Left kidney (tissue), 2 donors: ENCODE data around the gene OXSR1. TPM values are rescaled to one million over a fixed set of nuclear protein-coding genes. Genes with fewer than 3 reads are reported as not detected.
"Not testable (repeated sequence)": the region's sequence is repeated elsewhere in the genome, so short reads cannot be mapped to it uniquely, and the experiment has no call there.

ENCODE experiments used
- DNase-seq: peaks from one replicate; pipeline ENCODE4 v3.0.0-alpha.2; 2013
- polyA plus RNA-seq: library from polyadenylated mRNA; unstranded; fragments of 120-200 nt; gene quantifications from one replicate; pipeline ENCODE4 v1.2.1, GENCODE V29; 2013; ENCODE audit not compliant: insufficient read length

Gene OXSR1
- polyA plus RNA-seq, 1 donor: 54.3 TPM

DNA sequence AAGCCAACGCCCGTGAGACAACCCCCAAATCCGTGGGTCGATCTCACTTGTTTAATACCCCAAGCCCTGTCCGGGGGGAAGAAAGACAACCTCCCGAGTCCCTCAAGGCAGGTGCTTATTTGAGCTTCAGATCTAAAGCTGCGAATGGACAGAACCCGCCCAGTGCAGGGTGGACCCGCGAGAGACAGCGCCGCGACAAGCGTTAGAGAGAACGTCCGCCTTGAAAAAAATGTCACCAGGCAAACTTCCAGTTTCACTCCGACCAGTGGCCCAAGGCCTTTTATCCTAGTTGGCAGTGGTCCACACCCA lies 740 bp upstream of the OXSR1 start:
- DNase-seq: no peak

DNA sequence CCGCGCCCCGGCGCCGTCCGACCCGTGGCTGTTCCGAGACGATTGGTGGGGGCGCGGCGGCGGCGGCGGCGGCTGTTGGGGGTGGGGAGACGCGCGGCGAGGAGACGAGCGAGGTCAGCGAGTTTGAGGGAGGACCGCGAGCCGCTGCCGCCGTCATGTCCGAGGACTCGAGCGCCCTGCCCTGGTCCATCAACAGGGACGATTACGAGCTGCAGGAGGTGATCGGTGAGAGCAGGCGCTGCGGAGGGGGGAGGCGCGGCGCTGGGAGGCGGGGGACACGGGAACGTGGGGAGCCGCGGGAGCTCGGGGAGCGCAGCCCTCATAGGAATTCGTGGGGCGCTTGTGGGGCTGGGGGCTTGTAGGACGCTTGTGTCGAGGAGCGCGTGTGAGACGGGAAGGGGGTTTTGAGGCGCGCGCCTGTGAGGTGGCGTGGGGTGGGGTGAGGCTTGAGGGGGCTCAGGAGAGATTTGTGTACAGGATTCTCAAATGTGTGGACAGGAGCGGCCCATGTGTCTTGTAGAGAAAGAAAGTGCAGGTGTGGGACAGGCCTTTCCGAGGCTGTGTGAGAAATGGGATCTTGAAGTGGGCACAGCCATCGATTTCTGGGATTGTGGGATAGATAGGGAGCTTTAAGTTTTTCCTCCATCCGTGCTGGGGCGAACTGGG lies 518 bp downstream of the OXSR1 start:
- no peak for DNase-seq

DNA sequence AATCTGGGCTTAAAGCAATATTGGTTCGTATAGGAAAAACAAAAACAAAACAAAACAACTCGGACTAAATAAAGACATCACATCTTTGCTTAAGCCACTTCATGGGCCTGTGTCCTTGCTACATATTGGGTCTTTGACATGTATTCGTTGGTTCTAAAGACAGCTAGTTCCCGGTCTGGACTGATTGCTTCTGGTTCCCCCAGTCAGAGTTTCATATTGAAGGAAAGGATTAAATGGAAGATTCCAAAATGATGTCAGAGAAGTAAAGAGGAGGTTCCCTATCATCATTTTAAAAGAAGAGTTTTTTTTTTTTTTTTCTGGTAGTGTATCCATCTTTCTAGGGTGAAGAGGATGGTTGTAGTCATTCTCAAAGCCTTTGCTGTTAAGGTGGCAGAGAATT lies 2.3 kb downstream of the OXSR1 start:
- DNase-seq: no peak

DNA sequence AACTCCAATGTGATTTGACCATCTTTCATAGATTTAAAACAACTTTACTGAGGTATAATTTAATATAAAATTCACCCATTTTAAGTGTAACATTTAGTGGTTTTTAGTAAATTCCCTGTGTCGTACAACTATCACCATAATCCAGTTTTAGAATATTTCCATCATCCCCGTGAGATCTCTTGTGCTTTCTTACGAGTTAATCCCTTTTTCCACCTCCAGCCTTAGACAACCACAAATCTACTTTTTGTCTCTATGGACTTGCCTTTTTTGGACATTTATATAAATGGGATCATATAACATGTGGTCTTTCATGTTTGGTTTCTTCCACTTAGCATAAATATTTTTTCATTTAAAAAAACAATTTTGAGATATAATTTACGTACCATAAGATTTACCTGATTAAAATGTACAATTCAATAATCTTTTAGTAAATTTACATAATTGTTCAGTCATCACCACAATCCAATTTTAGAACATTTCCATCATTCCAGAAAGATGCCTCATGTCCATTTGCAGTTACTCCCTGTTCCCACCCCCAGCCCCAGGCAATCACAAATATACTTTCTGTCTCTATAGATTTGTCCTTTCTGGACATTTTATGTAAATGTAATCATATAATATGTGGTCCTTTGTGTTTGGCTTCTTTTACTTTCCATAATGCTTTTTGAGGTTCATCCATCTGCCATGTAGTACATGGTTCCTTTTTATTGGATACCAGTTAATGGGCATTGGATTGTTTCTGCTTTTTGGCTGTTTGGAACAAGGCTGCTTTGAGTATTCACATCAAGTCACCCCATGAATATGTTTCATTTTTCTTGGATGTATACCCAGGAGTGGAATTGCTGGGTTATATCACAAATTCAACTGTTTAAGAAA lies 3.1 kb downstream of the OXSR1 start:
- DNase-seq: no peak

DNA sequence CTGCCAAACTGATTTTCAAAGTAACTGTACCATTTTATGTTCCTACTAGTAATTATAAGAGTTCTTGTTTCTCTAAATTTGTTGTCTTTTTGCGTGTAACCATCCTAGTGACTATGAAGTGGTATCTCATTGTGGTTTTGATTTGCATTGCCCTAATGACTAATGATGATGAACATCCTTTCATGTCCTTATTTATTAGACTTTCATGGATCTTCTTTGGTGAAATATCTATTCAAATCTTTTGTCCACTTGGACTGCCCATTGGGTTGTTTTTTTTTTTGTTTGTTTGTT lies 3.6 kb downstream of the OXSR1 start:
- DNase-seq: no peak

DNA sequence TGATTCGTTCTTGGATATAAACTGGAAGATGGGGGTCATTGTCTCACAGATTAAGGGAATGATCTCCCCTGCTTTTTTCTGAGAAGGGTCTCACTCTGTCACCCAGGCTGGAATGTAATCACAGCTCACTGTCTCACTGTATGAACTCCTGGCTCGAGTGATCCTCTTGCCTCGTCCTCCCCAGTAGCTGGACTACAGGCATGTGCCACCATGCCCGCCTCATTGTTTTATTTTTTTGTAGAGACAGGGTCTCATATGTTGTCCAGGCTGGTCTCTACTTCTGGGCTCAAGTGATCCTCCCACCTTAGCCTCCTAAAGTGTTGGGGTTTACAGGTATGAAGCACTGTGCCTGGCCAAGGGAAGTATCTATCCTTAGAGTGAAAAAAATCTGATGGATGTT lies 5.4 kb downstream of the OXSR1 start:
- no peak for DNase-seq

DNA sequence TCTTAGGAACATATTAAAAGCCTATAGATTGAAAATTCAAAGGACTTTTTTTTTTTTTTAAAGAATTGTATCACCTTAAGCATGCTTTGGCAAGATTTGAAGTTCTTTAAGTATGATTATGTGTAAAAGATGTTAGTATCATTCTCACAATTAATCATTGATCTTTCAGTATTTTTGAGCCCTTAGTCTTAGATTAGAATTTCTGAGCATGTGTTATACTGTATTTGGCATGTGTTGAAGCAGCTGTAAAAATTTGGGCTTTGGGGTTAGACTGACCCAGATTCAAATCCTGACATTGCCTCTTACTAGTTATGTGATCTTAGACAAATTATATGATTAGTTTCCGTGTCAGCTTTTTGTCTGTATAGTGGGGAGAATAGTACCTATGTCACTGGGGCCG lies 6.3 kb downstream of the OXSR1 start:
- DNase-seq: no peak

DNA sequence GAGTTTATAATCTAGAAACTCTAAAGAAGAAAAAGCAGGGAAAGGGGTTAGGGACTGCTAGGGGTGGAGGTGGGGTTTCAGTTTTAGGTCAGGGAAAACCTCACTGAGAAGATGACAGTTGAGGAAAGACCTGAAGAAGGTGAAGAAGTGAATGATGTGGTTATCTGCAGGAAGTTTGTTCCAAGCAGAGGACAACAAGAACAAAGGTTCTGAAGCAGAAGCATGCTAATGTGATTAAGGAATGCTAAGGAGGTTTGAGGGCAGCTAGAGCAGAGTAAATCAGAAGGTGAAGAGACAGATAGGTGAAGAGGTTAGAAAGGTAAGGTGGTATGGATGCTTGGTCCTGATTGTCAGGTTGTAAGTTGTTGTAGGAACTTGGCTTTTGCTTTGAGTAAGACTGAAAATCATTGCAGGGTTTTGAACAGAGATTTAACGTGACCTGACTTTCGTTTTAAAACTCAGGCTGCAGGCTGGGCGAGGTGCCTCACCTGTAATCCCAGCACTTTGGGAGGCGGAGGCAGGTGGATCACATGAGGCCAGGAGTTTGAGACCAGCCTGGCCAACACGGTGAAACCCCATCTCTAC lies 8.6 kb downstream of the OXSR1 start:
- DNase-seq: no peak

DNA sequence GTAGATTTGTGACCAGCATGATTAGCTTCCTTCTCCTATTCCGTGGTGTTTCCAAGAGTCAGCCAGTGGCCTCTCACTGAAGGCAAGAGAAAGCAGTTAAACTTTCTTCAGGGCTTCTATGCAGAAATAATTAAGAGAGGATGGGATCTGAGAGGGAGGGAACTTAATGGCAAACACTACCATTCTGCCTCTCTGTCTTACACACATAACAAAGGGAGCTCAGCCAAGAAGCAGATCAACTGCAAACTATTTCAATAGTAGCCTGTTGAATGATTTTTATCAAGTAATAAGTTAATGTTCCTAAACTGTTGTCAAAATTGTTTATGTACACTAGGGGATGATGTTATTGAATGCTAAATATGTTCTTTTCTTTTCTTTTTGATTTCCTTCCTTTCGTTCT lies 11.8 kb downstream of the OXSR1 start:
- DNase-seq: no peak

DNA sequence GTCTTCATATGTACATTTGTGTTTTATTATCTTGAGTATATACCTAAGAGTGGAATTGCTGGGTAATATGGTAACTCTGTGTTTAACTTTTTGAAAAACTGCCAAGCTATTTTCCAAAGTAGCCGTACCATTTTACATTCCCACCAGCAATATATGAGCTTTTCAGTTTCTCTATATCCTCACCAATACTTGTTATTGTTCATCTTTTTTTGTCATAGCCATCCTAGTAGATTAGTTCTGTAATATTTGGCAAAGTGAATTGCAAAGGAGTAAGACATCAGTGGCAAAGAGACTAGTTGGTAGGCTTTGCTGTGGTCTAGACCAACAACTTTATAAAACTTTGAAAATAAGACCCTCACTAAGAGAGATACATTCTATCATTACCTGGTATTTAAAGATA lies 21.4 kb downstream of the OXSR1 start:
- no peak for DNase-seq

DNA sequence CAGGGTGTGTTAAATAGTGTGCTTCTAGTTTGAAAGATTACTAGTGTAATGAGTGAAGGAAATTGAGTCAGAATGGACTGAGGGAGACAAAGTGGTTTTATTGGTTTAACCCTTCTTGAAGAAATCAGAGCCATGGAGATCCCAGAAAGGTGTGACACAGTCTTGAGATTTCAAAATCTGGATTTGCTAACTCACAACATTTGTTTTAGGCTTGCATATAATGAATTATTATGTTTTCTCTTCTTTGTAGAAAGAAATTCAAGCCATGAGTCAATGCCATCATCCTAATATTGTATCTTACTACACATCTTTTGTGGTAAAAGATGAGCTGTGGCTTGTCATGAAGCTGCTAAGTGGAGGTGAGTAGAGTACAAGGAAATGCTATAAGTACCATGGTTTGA lies 25.1 kb downstream of the OXSR1 start:
- no peak for DNase-seq

DNA sequence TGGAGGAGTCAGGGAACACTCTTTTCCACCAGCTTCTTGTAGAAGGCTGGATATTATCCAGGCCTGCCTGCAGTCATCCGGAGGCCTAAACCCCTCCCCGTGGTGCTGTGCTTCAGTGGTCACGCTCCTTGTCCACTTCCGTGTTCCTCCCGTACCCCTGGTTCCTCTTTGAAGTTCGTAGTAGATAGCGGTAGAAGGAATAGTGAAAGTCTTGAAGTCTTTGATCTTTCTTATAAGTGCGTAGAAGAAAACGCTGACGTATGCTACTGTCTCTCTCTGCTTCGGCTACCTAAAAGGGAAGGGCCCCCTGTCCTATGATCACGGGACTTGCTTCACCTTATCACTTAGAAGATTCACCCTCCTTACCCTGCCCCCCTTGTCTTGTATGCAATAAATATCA lies 37.6 kb downstream of the OXSR1 start:
- not testable (repeated sequence) for DNase-seq

DNA sequence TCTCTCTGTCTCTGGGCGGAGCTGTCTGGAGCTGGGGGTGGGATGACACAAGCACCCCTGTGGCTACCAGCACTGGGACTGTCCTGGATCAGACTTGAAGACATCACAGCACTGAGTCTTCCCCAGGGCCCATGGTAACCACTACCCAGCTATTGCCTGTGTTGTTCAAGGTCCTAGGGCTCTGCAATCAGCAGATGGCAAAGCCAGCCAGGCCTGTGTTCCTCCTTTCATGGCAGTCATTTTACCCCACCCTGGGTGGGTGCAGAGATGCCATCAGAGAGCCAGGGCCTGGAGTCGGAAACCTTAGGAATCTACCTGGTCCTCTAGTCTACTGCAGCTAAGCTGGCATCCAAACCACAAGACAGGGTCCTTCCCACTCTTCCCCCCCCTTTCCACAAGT lies 38.4 kb downstream of the OXSR1 start:
- no peak for DNase-seq

DNA sequence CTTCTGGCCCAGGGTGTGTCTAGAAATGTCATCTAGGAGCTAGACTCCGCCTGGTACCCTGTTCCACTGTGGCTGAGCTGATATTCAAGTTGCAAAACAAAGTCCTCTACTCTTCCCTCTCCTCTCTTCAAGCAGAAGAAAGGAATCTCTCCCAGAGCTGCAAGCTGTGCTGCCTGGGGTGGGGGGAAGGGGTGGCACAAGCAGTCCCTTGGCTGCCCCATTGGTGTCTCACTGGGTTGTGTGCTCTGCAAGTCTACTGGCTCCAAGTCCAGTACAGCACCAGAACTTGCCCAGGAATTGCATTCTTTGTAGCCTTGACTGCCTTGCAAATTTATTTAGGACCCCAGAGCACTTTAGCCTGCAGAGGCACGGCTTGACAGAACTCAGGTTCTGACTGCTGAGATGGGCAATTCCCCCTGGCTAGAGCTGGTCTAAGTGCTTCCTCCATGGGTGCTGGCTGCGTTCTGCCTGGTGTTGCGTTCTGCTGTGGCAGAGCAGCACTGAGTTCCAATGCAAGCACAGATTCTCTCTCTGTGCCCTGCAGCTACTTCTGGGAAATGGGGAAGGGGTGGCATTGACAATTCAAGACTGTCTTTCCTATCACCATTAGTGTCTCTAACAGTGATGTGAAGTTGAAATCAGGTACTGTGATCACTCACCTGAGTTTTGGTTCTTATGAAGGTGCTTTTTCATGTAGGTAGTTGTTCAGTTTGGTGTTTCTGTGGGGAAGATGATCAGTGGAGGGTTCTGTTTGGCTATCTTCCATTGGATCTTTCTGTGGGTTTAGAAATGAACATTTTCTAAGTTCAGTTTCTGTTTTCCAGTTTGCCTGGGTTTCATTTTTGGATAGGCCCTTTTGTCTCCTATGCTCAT lies 39.5 kb downstream of the OXSR1 start:
- DNase-seq: no peak

DNA sequence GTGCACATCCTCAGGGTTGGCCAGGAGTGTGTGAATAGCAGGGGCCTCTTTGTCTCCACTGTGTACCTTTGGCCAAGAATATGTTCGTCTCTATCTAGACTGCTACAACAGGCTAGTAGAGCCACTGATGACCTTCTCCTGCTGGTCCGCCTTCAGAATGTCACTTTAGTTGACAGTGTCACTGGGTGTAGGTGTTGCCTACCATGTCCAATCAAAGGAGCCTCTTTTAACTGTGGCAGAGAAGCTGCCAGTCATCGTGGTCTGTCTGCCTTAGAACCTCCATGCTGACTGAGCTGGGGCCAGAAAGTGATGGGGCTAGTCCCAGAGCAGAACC lies 40.1 kb downstream of the OXSR1 start:
- DNase-seq: no peak

DNA sequence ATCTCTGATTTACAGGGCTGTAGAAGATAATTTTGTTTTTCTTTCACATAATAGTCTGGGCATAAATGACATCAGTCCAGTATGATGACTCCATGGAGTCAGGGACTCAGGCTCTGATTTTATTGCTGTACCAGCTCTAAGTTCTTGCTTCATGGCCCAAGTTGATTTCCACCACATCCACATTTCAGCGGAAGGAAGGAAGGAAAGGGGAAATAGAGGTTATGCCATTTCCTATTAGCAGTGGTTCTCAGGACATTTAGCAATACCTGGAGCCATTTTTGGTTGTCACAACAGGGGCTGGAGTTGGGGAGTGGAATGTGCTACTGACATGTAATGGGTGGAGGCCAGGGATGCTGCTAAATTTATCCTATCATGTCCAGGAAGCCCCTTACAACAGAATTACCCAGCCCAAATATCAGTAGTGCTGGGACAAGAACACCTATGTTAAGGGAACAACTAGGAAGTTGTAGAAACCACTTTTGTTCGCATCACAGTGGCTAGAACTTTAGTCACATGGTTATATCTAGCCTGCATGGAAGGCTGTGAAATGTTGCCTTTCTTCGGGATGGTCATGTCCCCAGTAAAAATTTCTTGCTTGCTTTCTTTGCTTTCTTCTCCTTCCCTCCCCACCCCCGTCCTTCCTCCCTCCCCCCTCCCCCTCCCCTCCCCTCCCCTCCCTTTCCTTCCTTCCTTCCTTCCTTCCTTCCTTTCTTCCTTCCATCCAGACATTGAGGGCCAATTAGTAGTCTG lies 42.1 kb downstream of the OXSR1 start:
- no peak for DNase-seq

DNA sequence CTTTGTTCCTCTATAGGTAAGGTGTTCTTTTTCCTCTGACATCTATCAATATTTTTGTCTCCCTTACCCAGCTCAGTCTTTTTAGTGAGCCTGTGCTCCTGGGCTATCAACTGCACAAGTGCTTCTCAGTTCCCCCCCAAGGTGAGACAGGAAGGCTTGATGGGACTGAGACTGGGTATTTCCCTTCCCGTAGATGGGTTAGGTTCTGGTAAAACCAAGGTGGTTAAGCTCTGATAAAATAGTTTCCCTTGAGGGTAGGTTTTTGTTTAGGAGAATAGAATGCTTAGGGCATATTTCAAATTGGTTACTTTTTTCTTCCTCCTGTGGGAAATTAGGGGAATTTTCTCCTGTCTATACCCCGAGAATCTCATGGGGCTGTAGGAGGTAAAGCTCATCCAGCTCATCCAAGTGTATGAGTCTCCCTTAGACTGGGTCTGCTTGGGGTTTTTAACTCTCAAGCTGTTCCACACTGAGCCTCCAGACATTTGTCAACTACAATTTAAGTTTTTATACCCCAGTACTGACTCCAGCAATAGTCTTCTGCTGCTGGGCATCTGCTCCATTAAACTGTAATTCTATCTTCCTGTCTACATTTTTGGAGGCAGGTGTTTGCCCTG lies 44.9 kb downstream of the OXSR1 start:
- no peak for DNase-seq

DNA sequence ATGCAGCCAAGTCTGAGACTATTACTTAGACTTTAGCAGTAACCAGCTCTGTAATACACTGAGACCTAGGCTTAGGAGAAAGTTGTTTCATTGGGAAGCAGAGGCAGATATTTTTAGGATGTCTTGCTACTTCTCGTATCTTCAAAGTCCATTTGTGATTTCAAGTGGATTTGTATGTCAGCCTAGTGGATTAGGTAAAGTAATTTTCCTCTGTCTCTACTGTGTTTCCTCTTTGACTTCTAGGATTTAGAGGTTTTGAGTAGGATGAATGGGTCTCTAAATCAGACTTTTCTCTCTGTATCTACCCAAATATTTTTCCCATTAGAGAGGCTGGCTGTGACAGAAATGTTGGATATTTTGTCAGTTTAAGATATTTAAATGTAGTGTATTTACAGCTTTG lies 46.8 kb downstream of the OXSR1 start:
- no peak for DNase-seq

DNA sequence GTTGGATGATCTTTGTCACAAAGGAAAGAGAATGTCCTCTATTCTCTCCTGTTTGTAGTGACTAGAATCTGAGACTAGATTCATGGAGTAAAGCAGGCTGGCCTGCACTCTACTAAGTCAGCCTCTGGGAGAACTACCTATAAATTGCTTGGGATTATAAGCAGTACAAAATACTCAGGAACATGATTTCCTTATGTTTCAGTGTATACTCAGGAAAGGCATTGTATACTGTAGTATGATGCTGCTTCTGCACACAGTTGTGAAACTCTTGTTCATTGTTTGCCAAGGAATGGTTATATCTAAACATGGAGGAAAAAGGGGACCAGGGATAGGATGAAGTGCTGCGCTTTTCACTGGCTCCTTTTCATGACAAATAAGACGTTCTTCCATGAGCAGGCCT lies 49.2 kb downstream of the OXSR1 start:
- no peak for DNase-seq

DNA sequence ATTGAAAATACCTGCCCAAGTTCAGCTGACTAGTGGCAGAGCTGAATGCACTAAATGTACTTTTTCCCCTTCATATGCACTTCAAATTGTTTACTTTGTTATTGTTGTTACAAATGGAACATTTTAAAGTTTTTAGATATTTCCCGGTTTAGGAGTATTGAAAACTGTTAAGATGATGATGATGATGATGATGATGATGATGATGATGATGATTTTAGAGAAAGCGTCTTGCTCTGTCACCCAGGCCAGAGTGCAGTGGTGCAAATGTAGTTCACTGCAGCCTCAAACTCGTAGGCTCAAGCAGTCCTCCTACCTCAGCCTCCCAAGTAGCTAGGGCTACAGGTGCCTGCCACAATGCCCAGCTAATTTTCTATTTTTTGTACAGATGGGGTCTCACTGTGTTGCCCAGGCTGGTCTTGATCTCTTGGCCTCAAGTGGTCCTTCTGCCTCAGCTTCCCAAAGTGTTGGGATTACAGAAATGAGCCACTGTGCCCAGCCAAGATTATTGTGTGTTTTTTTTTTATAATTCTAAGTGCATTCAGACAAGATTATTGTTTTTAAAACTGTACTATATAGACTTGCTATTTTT lies 54.4 kb downstream of the OXSR1 start:
- no peak for DNase-seq

DNA sequence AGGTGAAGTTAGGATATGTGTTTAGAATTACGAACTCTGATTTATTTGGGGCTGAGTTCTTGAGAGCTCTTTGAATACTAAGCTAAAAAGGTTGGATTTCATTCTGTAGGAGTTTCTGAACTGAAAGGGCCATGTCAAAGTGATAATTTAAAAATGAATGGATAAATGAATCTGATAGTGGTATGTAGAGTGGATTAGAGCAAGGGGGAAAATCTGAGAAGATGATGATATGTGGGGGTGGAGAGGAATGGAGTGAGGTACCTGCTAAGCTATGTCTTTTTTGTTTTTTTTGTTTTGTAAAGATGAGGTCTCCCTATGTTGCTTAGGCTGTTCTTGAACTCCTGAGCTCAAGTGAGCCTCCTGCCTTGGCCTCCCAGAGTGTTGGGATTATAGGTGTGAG lies 55.7 kb downstream of the OXSR1 start:
- DNase-seq: no peak
